NCI-H226 (cell line): Measurements from ENCODE around the gene RAB5A.
A peak's percentile ranks its signal among the peaks of the same experiment; 100 is the strongest.
"Not testable (repeated sequence)": the region's sequence is repeated elsewhere in the genome, so short reads cannot be mapped to it uniquely, and the experiment has no call there.

Experiments
- DNase-seq: peaks from one replicate; pipeline ENCODE4 v3.0.0-alpha.2; 2015

The RAB5A gene

GRCh38 chr3:19948226-19948591, 1.3 kb downstream of the RAB5A start:
- no peak for DNase-seq

- no peak for DNase-seq
These were observed 3.4 kb downstream of the RAB5A start for GRCh38 chr3:19950316-19950715.

- DNase-seq = no peak
These were observed 7.8 kb downstream of the RAB5A start for GRCh38 chr3:19954676-19955075.

GRCh38 chr3:19957354-19957753, 10.5 kb downstream of the RAB5A start:
- not testable (repeated sequence) for DNase-seq

DNA sequence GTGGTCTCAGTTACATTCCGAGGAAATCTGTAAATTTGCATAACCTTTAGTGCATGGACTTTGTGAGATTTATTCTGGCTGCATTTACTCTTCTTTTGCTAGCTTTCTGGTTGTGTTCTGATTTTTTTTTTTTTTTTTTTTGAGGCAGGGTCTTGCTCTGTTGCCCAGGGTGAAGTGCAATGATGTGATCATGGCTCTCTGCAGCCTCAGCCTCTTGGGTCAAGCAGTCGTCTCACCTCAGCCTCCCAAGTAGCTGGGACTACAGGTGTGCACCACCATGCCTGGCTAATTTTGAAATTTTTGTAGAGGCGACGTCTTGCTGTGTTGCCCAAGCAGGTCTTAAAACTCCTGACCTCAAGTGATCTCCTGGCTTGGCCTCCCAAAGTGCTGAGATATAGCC, 12.6 kb downstream of the RAB5A start:
- no peak for DNase-seq

GRCh38 chr3:19960696-19961095, 13.8 kb downstream of the RAB5A start:
- no peak for DNase-seq

DNA sequence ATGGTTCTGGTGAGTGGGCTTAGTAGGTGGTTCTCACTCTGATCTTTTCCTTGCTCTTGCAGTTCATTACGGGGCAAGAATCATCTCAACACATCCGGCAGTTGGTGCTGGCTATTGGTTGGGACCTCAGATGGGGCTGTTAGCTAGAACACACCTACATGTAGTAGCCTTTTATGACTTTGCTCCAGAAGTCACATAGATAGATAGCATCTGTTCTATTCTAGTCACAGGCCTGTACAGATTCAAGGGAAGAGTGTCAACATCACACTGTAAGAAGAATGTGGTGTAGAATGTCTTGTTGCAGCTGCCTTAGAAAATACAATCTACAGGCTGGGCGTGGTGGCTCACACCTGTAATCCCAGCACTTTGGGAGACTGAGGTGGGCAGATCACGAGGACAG, 15.1 kb downstream of the RAB5A start:
- no peak for DNase-seq

DNA sequence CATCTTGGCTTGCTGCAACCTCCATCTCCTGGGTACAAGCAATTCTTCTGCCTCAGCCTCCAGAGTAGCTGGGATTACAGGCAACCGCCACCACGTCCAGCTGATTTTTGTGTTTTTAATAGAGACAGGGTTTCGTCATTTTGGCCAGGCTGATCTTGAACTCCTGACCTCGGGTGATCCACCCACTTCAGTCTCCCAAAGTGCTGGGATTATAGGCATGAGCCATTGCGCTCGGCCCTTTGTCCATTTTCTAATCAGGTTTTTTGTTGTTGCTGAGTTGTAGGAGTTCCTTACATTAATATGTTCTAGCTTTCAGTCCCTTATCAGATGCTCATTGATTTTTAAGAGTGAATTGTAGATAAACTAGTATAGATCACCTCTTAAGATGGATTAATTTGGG, 20.3 kb downstream of the RAB5A start:
- DNase-seq = no peak

GRCh38 chr3:19967812-19968211, 20.9 kb downstream of the RAB5A start:
- DNase-seq = no peak

- no peak for DNase-seq
These were observed 23.4 kb downstream of the RAB5A start for GRCh38 chr3:19970327-19970726.

GRCh38 chr3:19972054-19972453, 25.2 kb downstream of the RAB5A start:
- peak; percentile 93 for DNase-seq

GRCh38 chr3:19988904-19989303, 42.0 kb downstream of the RAB5A start:
- DNase-seq = not testable (repeated sequence)

GRCh38 chr3:19994796-19995195, 47.9 kb downstream of the RAB5A start:
- no peak for DNase-seq

DNA sequence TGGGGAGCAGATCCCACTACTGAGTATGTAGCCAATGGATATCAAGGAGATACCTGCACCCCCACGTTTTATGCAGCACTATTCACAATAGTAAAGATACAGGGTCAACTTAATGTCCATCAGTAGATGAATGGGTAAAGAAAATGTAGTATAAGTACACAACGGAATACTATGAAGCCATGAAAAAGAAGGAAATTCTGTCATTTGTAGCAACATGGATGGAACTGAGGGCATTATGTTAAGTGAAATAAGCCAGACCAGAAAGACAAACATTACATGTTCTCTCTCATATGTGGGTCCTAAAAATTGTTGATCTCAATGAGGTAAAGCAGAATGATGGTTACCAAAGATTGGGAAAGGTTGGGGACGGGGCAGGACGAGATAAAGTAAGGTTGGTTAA, 50.6 kb downstream of the RAB5A start:
- no peak for DNase-seq

- no peak for DNase-seq
These were observed 55.0 kb downstream of the RAB5A start for GRCh38 chr3:20001932-20002331.

- no peak for DNase-seq
These were observed 61.1 kb downstream of the RAB5A start for GRCh38 chr3:20007960-20008359.

DNA sequence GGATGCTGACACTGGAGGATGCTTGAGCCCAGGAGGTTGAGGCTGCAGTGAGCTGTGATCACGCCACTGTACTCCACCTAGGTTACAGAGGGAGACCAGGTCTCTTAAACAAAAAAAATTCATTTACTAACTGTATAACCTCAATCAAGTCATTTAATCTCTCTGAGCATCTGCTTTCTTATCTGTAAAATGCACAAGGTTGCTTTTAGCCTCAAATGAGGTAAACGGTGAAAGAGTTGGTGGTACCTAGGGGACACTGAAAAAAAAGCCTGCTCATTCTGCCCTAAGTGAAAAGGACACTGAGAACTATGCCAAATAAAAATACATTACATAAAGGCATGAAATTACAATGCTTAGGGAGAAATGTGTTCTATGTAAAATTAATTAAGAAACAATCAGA, 61.7 kb downstream of the RAB5A start:
- DNase-seq = no peak

- no peak for DNase-seq
These were observed 65.3 kb downstream of the RAB5A start, which contains the start of gene PP2D1 for GRCh38 chr3:20012164-20012563. PP2D1 (minus strand) TSS chr3:20012264; CDS start chr3:20012072, 192 bp downstream.

- no peak for DNase-seq
These were observed 66.5 kb downstream of the RAB5A start for GRCh38 chr3:20013396-20013795.

- DNase-seq = no peak
These were observed 68.6 kb downstream of the RAB5A start for GRCh38 chr3:20015525-20015924.

GRCh38 chr3:20016076-20016475, 69.2 kb downstream of the RAB5A start:
- not testable (repeated sequence) for DNase-seq

- no peak for DNase-seq
These were observed 76.2 kb downstream of the RAB5A start for GRCh38 chr3:20022954-20023622.

GRCh38 chr3:20023623-20024405, 76.9 kb downstream of the RAB5A start:
- DNase-seq = no peak

- no peak for DNase-seq
These were observed 80.2 kb downstream of the RAB5A start for GRCh38 chr3:20027136-20027535.

- no peak for DNase-seq
These were observed 82.0 kb downstream of the RAB5A start for GRCh38 chr3:20028905-20029331.
